H9 (cell line): ENCODE results near the gene VSIR. TPM values are rescaled to one million over a fixed set of nuclear protein-coding genes. Genes with fewer than 3 reads are reported as not detected.

Source experiments
- DNase-seq: peaks from one replicate; pipeline ENCODE4 v3.0.0-alpha.2; 2017
- H2AFZ ChIP-seq: one replicate; pipeline ENCODE4 v1.6.1; 2013; ENCODE audit warnings: mild to moderate bottlenecking, low read length, control low read depth, moderate library complexity
- H2AK5ac ChIP-seq: 2 replicates; pipeline ENCODE4 v1.6.1; 2013; ENCODE audit warnings: low read length, control low read depth, mixed read lengths; ENCODE audit not compliant: insufficient read length
- H2BK120ac ChIP-seq: one replicate; pipeline ENCODE4 v1.6.1; 2013; ENCODE audit warnings: low read depth, mild to moderate bottlenecking, low read length, control low read depth, inconsistent platforms; ENCODE audit not compliant: poor library complexity, severe bottlenecking
- H2BK12ac ChIP-seq: 2 replicates; pipeline ENCODE4 v1.6.1; 2013; ENCODE audit warnings: low read length, control low read depth, mixed read lengths, low read depth; ENCODE audit not compliant: insufficient read length
- H2BK15ac ChIP-seq: 2 replicates; pipeline ENCODE4 v1.6.1; 2013; ENCODE audit warnings: low read depth, low read length, control low read depth
- H2BK20ac ChIP-seq: one replicate; pipeline ENCODE4 v1.6.1; 2013; ENCODE audit warnings: low read depth, mild to moderate bottlenecking, low read length, control low read depth, inconsistent platforms; ENCODE audit not compliant: poor library complexity, severe bottlenecking
- H2BK5ac ChIP-seq: 2 replicates; pipeline ENCODE4 v1.6.1; 2013; ENCODE audit warnings: low read length, control low read depth, mixed read lengths; ENCODE audit not compliant: insufficient read length
- H3K14ac ChIP-seq: 2 replicates; pipeline ENCODE4 v1.6.1; 2013; ENCODE audit warnings: low read length, control low read depth; ENCODE audit not compliant: insufficient read depth
- H3K18ac ChIP-seq: 2 replicates; pipeline ENCODE4 v1.6.1; 2013; ENCODE audit warnings: low read depth, mild to moderate bottlenecking, mixed read lengths, low read length, control low read depth; ENCODE audit not compliant: insufficient read length
- H3K23ac ChIP-seq: 2 replicates; pipeline ENCODE4 v1.6.1; 2013; ENCODE audit warnings: low read length, control low read depth, mixed read lengths, low read depth; ENCODE audit not compliant: insufficient read length
- H3K23me2 ChIP-seq: 2 replicates; pipeline ENCODE4 v1.6.1; 2013; ENCODE audit warnings: low read depth, mild to moderate bottlenecking, mixed read lengths, low read length, control low read depth; ENCODE audit not compliant: insufficient read length, poor library complexity, severe bottlenecking
- H3K27ac ChIP-seq: 2 replicates; pipeline ENCODE4 v1.5.1; 2013; ENCODE audit warnings: low read length, control low read depth, mixed read lengths, low read depth; ENCODE audit not compliant: insufficient read length
- H3K27me3 ChIP-seq: 2 replicates; pipeline ENCODE4 v1.6.1; 2013; ENCODE audit warnings: low read length, control low read depth, inconsistent platforms; ENCODE audit not compliant: insufficient read depth
- H3K4ac ChIP-seq: 2 replicates; pipeline ENCODE4 v1.6.1; 2013; ENCODE audit warnings: low read depth, mild to moderate bottlenecking, control low read depth, inconsistent platforms, low read length, moderate library complexity
- H3K4me1 ChIP-seq: 2 replicates; pipeline ENCODE4 v1.6.1; 2013; ENCODE audit warnings: low read length, control low read depth, inconsistent platforms; ENCODE audit not compliant: insufficient read depth
- H3K4me2 ChIP-seq: 2 replicates; pipeline ENCODE4 v1.6.1; 2013; ENCODE audit warnings: low read length, control low read depth, mixed read lengths; ENCODE audit not compliant: insufficient read length, insufficient read depth
- H3K56ac ChIP-seq: 2 replicates; pipeline ENCODE4 v1.6.1; 2013; ENCODE audit warnings: low read depth, mild to moderate bottlenecking, mixed read lengths, low read length, control low read depth; ENCODE audit not compliant: insufficient read length
- H3K79me1 ChIP-seq: 2 replicates; pipeline ENCODE4 v1.6.1; 2013; ENCODE audit warnings: low read depth, mild to moderate bottlenecking, moderate library complexity, low read length, control low read depth, inconsistent platforms; ENCODE audit not compliant: insufficient read depth, poor library complexity, severe bottlenecking
- H3K79me2 ChIP-seq: 2 replicates; pipeline ENCODE4 v1.6.1; 2013; ENCODE audit warnings: low read length, control low read depth, inconsistent platforms; ENCODE audit not compliant: insufficient read depth
- H3K9ac ChIP-seq: 2 replicates; pipeline ENCODE4 v1.6.1; 2013; ENCODE audit warnings: low read length, control low read depth, mixed read lengths; ENCODE audit not compliant: insufficient read length; ENCODE audit errors: extremely low read depth
- H3K9me3 ChIP-seq: one replicate; pipeline ENCODE4 v1.6.1; 2013; ENCODE audit warnings: low read depth, low read length, inconsistent platforms; ENCODE audit not compliant: control insufficient read depth
- H3T11ph ChIP-seq: one replicate; pipeline ENCODE4 v1.6.1; 2013; ENCODE audit warnings: mild to moderate bottlenecking, low read length, control low read depth, inconsistent platforms
- H4K20me1 ChIP-seq: one replicate; pipeline ENCODE4 v1.6.1; 2013; ENCODE audit not compliant: control insufficient read depth, insufficient read length, insufficient read depth
- H4K5ac ChIP-seq: 2 replicates; pipeline ENCODE4 v1.6.1; 2013; ENCODE audit warnings: low read depth, mild to moderate bottlenecking, mixed read lengths, low read length, control low read depth; ENCODE audit not compliant: insufficient read length
- H4K8ac ChIP-seq: replicated peaks from 2 replicates; pipeline ENCODE4 v1.6.1; 2013; ENCODE audit warnings: low read length, control low read depth, mixed read lengths, low read depth; ENCODE audit not compliant: insufficient read length
- H4K91ac ChIP-seq: 2 replicates; pipeline ENCODE4 v1.6.1; 2013; ENCODE audit warnings: low read depth, mild to moderate bottlenecking, moderate library complexity, mixed read lengths, low read length, control low read depth; ENCODE audit not compliant: insufficient read length
- H3K27ac Mint-ChIP-seq, 3 experiments: 2 replicates in 2 of 3; 3 replicates in 1 of 3; pipeline ENCODE4 v1.8.0; 2020 to 2021; ENCODE audit warnings: mixed read lengths in 3 of 3, mild to moderate bottlenecking in 1 of 3, moderate library complexity in 1 of 3
- H3K27me3 Mint-ChIP-seq: 2 replicates; pipeline ENCODE4 v1.8.0; 2021; ENCODE audit warnings: low read depth, mild to moderate bottlenecking, moderate library complexity, mixed read lengths
- H3K36me3 Mint-ChIP-seq, 3 experiments: 2 replicates in 2 of 3; 3 replicates in 1 of 3; pipeline ENCODE4 v1.8.0; 2020 to 2021; ENCODE audit warnings: low read depth in 3 of 3, mixed read lengths in 3 of 3; ENCODE audit not compliant: insufficient read depth in 1 of 3
- H3K4me1 Mint-ChIP-seq, 2 experiments: 2 replicates each; pipeline ENCODE4 v1.8.0; 2020; ENCODE audit warnings: mixed read lengths in 2 of 2
- H3K4me3 Mint-ChIP-seq, 2 experiments: 2 replicates in 1 of 2; 3 replicates in 1 of 2; pipeline ENCODE4 v1.8.0; 2020 to 2021; ENCODE audit warnings: mild to moderate bottlenecking in 2 of 2, mixed read lengths in 2 of 2, moderate library complexity in 1 of 2
- H3K9me3 Mint-ChIP-seq, 2 experiments: 2 replicates in 1 of 2; 3 replicates in 1 of 2; pipeline ENCODE4 v1.8.0; 2020; ENCODE audit warnings: mild to moderate bottlenecking in 2 of 2, mixed read lengths in 2 of 2, moderate library complexity in 1 of 2
- CTCF ChIP-seq: fragments of 200-600 bp; sonication (generic); conservative IDR thresholded peaks from 3 replicates; pipeline ENCODE4 v1.8.0; 2021; ENCODE audit warnings: antibody characterized with exemption, mild to moderate bottlenecking
- WGBS: extraction: QIAGEN DNeasy Blood & Tissue Kit; methylation state at CpG from one replicate; pipeline ENCODE4 v1.1.7; 2013; ENCODE audit warnings: missing lambda C conversion rate, low lambda C conversion rate, mixed read lengths; ENCODE audit not compliant: insufficient read length; ENCODE audit errors: extremely low coverage; 5-methylcytosine and 5-hydroxymethylcytosine counted together
- total RNA-seq: library from RNA; stranded (reverse); gene quantifications from 2 replicates; pipeline ENCODE4 v1.2.1, GENCODE V29; 2021

Gene VSIR
- total RNA-seq, 1 experiment from 2014 or later, result 0.11 TPM

GRCh38 chr10:71778071-71778825 is 4.9 kb upstream of the VSIR start:
- Histone ChIP-seq H3K27ac (no peak overlapping the region), H3K27me3 (no peaks in the 10 kb centered on the region), H2AK5ac (no peak overlapping the region), H3T11ph (no peak overlapping the region), H3K4me2 (no peak overlapping the region), H2BK20ac (no peak overlapping the region), H3K79me2 (no peaks in the 10 kb centered on the region), H2BK15ac (no peak overlapping the region), H4K91ac (no peak overlapping the region), H3K23me2 (no peaks in the 10 kb centered on the region), H3K18ac (no peak overlapping the region), H2AFZ (no peak overlapping the region), H2BK120ac (no peak overlapping the region), H3K14ac (no peak overlapping the region), H3K79me1 (no peaks in the 10 kb centered on the region), H4K5ac (no peak overlapping the region), H3K4ac (no peak overlapping the region), H3K56ac (no peak overlapping the region), H3K23ac (no peak overlapping the region), H2BK5ac (no peak overlapping the region), H4K8ac (no peak overlapping the region), H3K9me3 (no peaks in the 10 kb centered on the region), H2BK12ac (no peak overlapping the region), H3K9ac (no peak overlapping the region), H4K20me1 (no peaks in the 10 kb centered on the region), H3K4me1 (no peaks in the 10 kb centered on the region)
- Mint-ChIP-seq H3K27me3 (peaks cover 22% of the 10 kb centered on the region), H3K4me1 (peaks cover 11 to 18% of the 10 kb centered on the region in 2 experiments), H3K36me3 (no peaks in the 10 kb centered on the region; a peak in 1 of 7 replicates), H3K4me3 (no peak overlapping the region), H3K9me3 (peaks cover 0 to 3% of the 10 kb centered on the region in 2 experiments; a peak in 1 of 5 replicates), H3K27ac (no peak overlapping the region)
- DNase-seq, result no peak
- TF ChIP-seq CTCF, result no peak
- WGBS, result no CpG with 5 or more reads among the region's 11 CpGs
